GM23338 (cell line): ENCODE data around the gene PCGF6. TPM values are rescaled to one million over a fixed set of nuclear protein-coding genes. Genes with fewer than 3 reads are reported as not detected.

ENCODE experiments used
- ATAC-seq: fragments of 200-7000 bp; cut with Tn5 transposase; 3 replicates; pipeline ENCODE4 v1.9.1; 2020
- DNase-seq: peaks from one replicate; pipeline ENCODE4 v3.0.0-alpha.2; 2015; ENCODE audit warnings: low spot score
- H2AFZ ChIP-seq: fragments of 200-600 bp; sonication (generic); 2 replicates; pipeline ENCODE4 v1.8.0; 2016; ENCODE audit warnings: antibody characterized with exemption, mild to moderate bottlenecking, moderate library complexity
- H3F3A ChIP-seq: fragments of 200-600 bp; sonication (generic); replicated peaks from 2 replicates; pipeline ENCODE4 v1.8.0; 2017; ENCODE audit warnings: antibody characterized with exemption, mixed run types, low read depth
- H3K27ac ChIP-seq: fragments of 200-600 bp; sonication (generic); 2 replicates; pipeline ENCODE4 v1.6.1; 2016; ENCODE audit warnings: low read depth
- H3K27me3 ChIP-seq: fragments of 200-600 bp; sonication (generic); 2 replicates; pipeline ENCODE4 v1.8.0; 2016; ENCODE audit warnings: mild to moderate bottlenecking, mixed run types, moderate library complexity; ENCODE audit not compliant: insufficient read depth
- H3K36me3 ChIP-seq: fragments of 200-600 bp; sonication (generic); 2 replicates; pipeline ENCODE4 v1.8.0; 2016; ENCODE audit warnings: mild to moderate bottlenecking; ENCODE audit not compliant: insufficient read depth
- H3K4me1 ChIP-seq: fragments of 200-600 bp; sonication (generic); 2 replicates; pipeline ENCODE4 v1.8.0; 2016; ENCODE audit warnings: mild to moderate bottlenecking, moderate library complexity; ENCODE audit not compliant: insufficient read depth
- H3K4me2 ChIP-seq: fragments of 200-600 bp; sonication (generic); 2 replicates; pipeline ENCODE4 v1.7.1; 2017; ENCODE audit warnings: mixed run types
- H3K4me3 ChIP-seq: fragments of 200-600 bp; sonication (generic); 2 replicates; pipeline ENCODE4 v1.6.1; 2016; ENCODE audit warnings: mixed run types
- H3K79me2 ChIP-seq: fragments of 200-600 bp; sonication (generic); replicated peaks from 2 replicates; pipeline ENCODE4 v1.8.0; 2017; ENCODE audit warnings: mild to moderate bottlenecking; ENCODE audit not compliant: insufficient read depth
- H3K9me2 ChIP-seq: fragments of 200-600 bp; sonication (generic); 2 replicates; pipeline ENCODE4 v1.8.0; 2017; ENCODE audit not compliant: insufficient read depth
- H4K20me1 ChIP-seq: fragments of 200-600 bp; sonication (generic); replicated peaks from 2 replicates; pipeline ENCODE4 v1.8.0; 2017; ENCODE audit warnings: mild to moderate bottlenecking; ENCODE audit not compliant: insufficient read depth
- H3K27ac Mint-ChIP-seq: 2 replicates; pipeline ENCODE4 v1.8.0; 2020; ENCODE audit warnings: inconsistent platforms, mild to moderate bottlenecking, moderate library complexity, mixed read lengths
- H3K27me3 Mint-ChIP-seq: 3 replicates; pipeline ENCODE4 v1.8.0; 2022; ENCODE audit warnings: low read depth, mild to moderate bottlenecking, moderate library complexity, mixed read lengths, inconsistent platforms; ENCODE audit not compliant: insufficient read depth, poor library complexity
- H3K36me3 Mint-ChIP-seq: 3 replicates; pipeline ENCODE4 v1.8.0; 2021; ENCODE audit warnings: low read depth, mild to moderate bottlenecking, inconsistent platforms, moderate library complexity, mixed read lengths
- H3K4me1 Mint-ChIP-seq: 3 replicates; pipeline ENCODE4 v1.8.0; 2020; ENCODE audit warnings: mild to moderate bottlenecking, inconsistent platforms, mixed read lengths
- H3K4me3 Mint-ChIP-seq: 3 replicates; pipeline ENCODE4 v1.8.0; 2021; ENCODE audit warnings: moderate library complexity, mild to moderate bottlenecking, inconsistent platforms, mixed read lengths
- H3K9me3 Mint-ChIP-seq: 3 replicates; pipeline ENCODE4 v1.8.0; 2020; ENCODE audit warnings: moderate library complexity, mild to moderate bottlenecking, inconsistent platforms, mixed read lengths
- CREB1 ChIP-seq: fragments of 250-450 bp; sonication (Bioruptor Pico); IDR thresholded peaks from 2 replicates; pipeline ENCODE4 v1.5.0; 2020; ENCODE audit warnings: low read depth, mild to moderate bottlenecking, moderate library complexity
- CTCF ChIP-seq, 2 experiments: fragments of 200-600 bp in 1 of 2; sonication (generic) in 1 of 2; conservative IDR thresholded peaks; 2 replicates each; pipeline versions ENCODE4 v1.5.1 to v1.6.1; 2016 to 2017; ENCODE audit warnings: antibody characterized with exemption in 2 of 2, low read depth in 2 of 2, mild to moderate bottlenecking in 2 of 2, moderate library complexity in 1 of 2
- REST ChIP-seq: IDR thresholded peaks from one replicate; pipeline ENCODE4 v1.6.1; 2018; ENCODE audit warnings: antibody characterized with exemption; ENCODE audit not compliant: unreplicated experiment
- polyA plus RNA-seq: library from polyadenylated mRNA; unstranded; fragments of >200 nt; fragmentation: Nextera tagmentation; extraction: Ambion mirVana; gene quantifications from 2 replicates; pipeline ENCODE4 v1.2.1, GENCODE V29; 2016
- total RNA-seq: library from RNA; depleted of rRNA; stranded (reverse); fragments of >200 nt; shearing (Covaris generic); gene quantifications from 2 replicates; pipeline ENCODE4 v1.2.3, GENCODE V29; 2014

PCGF6 gene
- total and polyA plus RNA-seq, 2 experiments from 2014 or later: 14.0 to 22.3 TPM

- TF ChIP-seq CREB1 (CRISPR knock-in tag) (no peak), REST (no peak)
Measured at GRCh38 chr10:103334567-103334966, 16.4 kb downstream of the PCGF6 start (continued).

- 0 out of 2 replicates have a peak, but pooled peaks cover 2% of the 10 kb centered on the region for H4K20me1 ChIP-seq
- H3K4me3 Mint-ChIP-seq: no peak overlapping the region
- no peaks in the 10 kb centered on the region for H3F3A ChIP-seq
- TF ChIP-seq REST (no peak), CTCF (conservative IDR thresholded peaks at IDR 0.05; ENCODE audit: low read depth in 2 of 2) (peak in 1 of 2 experiments; percentile 77; a peak in 3 of 4 replicates)
- no peaks in the 10 kb centered on the region for H3K27me3 Mint-ChIP-seq
- H3K79me2 ChIP-seq: no peaks in the 10 kb centered on the region
- H3K27me3 ChIP-seq: no peaks in the 10 kb centered on the region
- no peak overlapping the region for H3K4me2 ChIP-seq
- H3K4me3 ChIP-seq: no peak overlapping the region
- H3K9me3 Mint-ChIP-seq: no peaks in the 10 kb centered on the region
- H3K4me1 ChIP-seq: no peaks in the 10 kb centered on the region
- H3K27ac Mint-ChIP-seq: no peak overlapping the region
- H2AFZ ChIP-seq: no peak overlapping the region
- H3K27ac ChIP-seq: no peak overlapping the region
- peaks cover 7% of the 10 kb centered on the region for H3K36me3 ChIP-seq
- H3K4me1 Mint-ChIP-seq: no peaks in the 10 kb centered on the region
- H3K36me3 Mint-ChIP-seq: peaks cover 50% of the 10 kb centered on the region
- no peak for ATAC-seq
- H3K9me2 ChIP-seq: no peaks in the 10 kb centered on the region
- DNase-seq: peak; percentile 39
Measured at GRCh38 chr10:103333934-103334520, 16.9 kb downstream of the PCGF6 start.
